PC-3 (cell line): Measurements from ENCODE around the gene PANK3.

ENCODE experiments used
- CTCF ChIP-seq: fragments of 300-600 bp; sonication (generic); conservative IDR thresholded peaks from 2 replicates; pipeline ENCODE4 v1.5.1; 2017; ENCODE audit warnings: antibody characterized with exemption, low read depth, mild to moderate bottlenecking, low read length
- EZH2phosphoT487 ChIP-seq: fragments of 300-600 bp; sonication (generic); IDR thresholded peaks from 2 replicates; pipeline ENCODE4 v1.6.1; 2018; ENCODE audit warnings: mild to moderate bottlenecking, antibody characterized with exemption, low read length, borderline replicate concordance

DNA sequence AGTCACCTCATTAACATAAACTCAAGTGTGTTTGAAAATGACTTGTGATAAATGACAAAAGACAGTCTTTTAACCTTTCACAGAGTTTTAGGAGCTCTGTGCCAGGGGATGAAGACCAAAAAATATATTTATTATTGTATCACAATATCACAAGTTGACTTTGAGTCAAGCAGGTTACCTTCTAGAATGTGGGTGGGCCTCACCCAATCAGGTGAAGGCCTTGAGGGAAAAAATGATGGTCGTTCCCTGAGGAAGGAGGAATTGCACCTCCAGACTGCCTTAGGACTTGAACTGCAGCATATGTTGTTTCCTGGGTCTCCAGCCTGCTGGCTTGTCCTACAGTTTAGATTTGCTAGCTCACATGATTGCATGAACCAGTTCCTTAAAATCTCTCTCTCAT is 41.6 kb upstream of the PANK3 start:
- TF ChIP-seq CTCF: no peak
- no peak for TF ChIP-seq EZH2phosphoT487
